ENCODE results near the gene LZTR1. TPM values are rescaled to one million over a fixed set of nuclear protein-coding genes. Genes with fewer than 3 reads are reported as not detected.

LZTR1 gene
- total and polyA plus RNA-seq, 2 experiments from 2014 or later: 9.2 to 39.9 TPM

DNA sequence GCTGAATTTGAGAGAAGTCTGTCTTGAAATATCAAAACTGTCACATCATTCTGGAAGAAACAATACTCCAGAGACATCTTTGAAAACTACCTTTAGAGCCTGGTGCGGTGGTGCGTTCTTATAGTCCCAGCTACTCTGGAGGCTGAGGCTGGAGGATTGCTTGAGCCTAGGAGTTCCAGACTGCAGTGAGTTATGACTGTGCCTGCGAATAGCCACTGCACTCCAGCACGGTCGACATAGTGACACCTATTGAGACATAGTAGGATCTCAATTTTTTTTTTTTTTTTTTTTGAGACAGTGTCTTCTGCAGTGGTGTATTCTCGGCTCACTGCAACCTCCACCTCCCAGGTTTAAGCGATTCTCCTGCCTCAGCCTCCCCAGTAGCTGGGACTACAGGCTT is 26.5 kb upstream of the LZTR1 start:
- no peak overlapping the region for H3K27ac Mint-ChIP-seq
- Histone ChIP-seq H3F3A (replicated peaks; ENCODE audit: low read depth) (peaks cover 16% of the 10 kb centered on the region), H3K4me2 (no peak overlapping the region), H3K9me2 (ENCODE audit: insufficient read depth) (no peaks in the 10 kb centered on the region), H3K4me1 (ENCODE audit: insufficient read depth) (peaks cover 4% of the 10 kb centered on the region; the same call in 1 of the 2 replicates), H4K20me1 (replicated peaks; ENCODE audit: insufficient read depth) (peaks cover 28% of the 10 kb centered on the region), H3K36me3 (ENCODE audit: insufficient read depth) (peaks cover 12% of the 10 kb centered on the region; the same call in 1 of the 2 replicates), H3K4me3 (no peak overlapping the region), H3K27me3 (ENCODE audit: insufficient read depth) (peaks cover 16% of the 10 kb centered on the region; the same call in 1 of the 2 replicates), H2AFZ (no peak overlapping the region), H3K79me2 (replicated peaks; ENCODE audit: insufficient read depth) (peaks cover 11% of the 10 kb centered on the region), H3K27ac (ENCODE audit: low read depth) (no peak overlapping the region)
- peaks cover 32% of the 10 kb centered on the region; the same call in 2 of the 3 replicates for H3K36me3 Mint-ChIP-seq (ENCODE audit: low read depth)
- DNase-seq (ENCODE audit: low spot score) (no peak), ATAC-seq (no peak)
- H3K27me3 Mint-ChIP-seq (ENCODE audit: insufficient read depth, low read depth, poor library complexity): peaks cover 19% of the 10 kb centered on the region
- H3K9me3 Mint-ChIP-seq: 0 out of 3 replicates have a peak, but pooled peaks cover 2% of the 10 kb centered on the region
- no peak overlapping the region for H3K4me3 Mint-ChIP-seq
- peaks cover 8% of the 10 kb centered on the region; the same call in 2 of the 3 replicates for H3K4me1 Mint-ChIP-seq
- TF ChIP-seq EZH2phosphoT487 (IDR thresholded peaks at IDR 0.05; ENCODE audit: unreplicated experiment) (no peak), NANOG (IDR thresholded peaks at IDR 0.05; ENCODE audit: borderline replicate concordance) (no peak), ETS1 (IDR thresholded peaks at IDR 0.05) (no peak), EZH2 (IDR thresholded peaks at IDR 0.05; ENCODE audit: low read depth, unreplicated experiment) (no peak)
- TF ChIP-seq, protein P1, sequence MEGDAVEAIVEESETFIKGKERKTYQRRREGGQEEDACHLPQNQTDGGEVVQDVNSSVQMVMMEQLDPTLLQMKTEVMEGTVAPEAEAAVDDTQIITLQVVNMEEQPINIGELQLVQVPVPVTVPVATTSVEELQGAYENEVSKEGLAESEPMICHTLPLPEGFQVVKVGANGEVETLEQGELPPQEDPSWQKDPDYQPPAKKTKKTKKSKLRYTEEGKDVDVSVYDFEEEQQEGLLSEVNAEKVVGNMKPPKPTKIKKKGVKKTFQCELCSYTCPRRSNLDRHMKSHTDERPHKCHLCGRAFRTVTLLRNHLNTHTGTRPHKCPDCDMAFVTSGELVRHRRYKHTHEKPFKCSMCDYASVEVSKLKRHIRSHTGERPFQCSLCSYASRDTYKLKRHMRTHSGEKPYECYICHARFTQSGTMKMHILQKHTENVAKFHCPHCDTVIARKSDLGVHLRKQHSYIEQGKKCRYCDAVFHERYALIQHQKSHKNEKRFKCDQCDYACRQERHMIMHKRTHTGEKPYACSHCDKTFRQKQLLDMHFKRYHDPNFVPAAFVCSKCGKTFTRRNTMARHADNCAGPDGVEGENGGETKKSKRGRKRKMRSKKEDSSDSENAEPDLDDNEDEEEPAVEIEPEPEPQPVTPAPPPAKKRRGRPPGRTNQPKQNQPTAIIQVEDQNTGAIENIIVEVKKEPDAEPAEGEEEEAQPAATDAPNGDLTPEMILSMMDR (conservative IDR thresholded peaks at IDR 0.05; ENCODE audit: low read depth in 2 of 2): no peak

- H3K4me1 ChIP-seq (ENCODE audit: insufficient read depth): peaks cover 4% of the 10 kb centered on the region; the same call in 1 of the 2 replicates
- no peak overlapping the region for H2AFZ ChIP-seq
- peak; percentile 87 for DNase-seq (ENCODE audit: low spot score)
- peaks cover 13% of the 10 kb centered on the region for H3F3A ChIP-seq (replicated peaks; ENCODE audit: low read depth)
- peak overlapping the region; percentile 52; the same call in 1 of the 2 replicates for H3K27ac Mint-ChIP-seq
- H3K79me2 ChIP-seq (replicated peaks; ENCODE audit: insufficient read depth): peaks cover 2% of the 10 kb centered on the region
- H3K4me2 ChIP-seq: peak overlapping the region; percentile 89
- peaks cover 16% of the 10 kb centered on the region; the same call in 1 of the 2 replicates for H3K27me3 ChIP-seq (ENCODE audit: insufficient read depth)
- H3K27ac ChIP-seq (ENCODE audit: low read depth): no peak overlapping the region
- 0 out of 2 replicates have a peak, but pooled peaks cover 4% of the 10 kb centered on the region for H3K36me3 ChIP-seq (ENCODE audit: insufficient read depth)
- H3K36me3 Mint-ChIP-seq (ENCODE audit: low read depth): peaks cover 25% of the 10 kb centered on the region; the same call in 2 of the 3 replicates
- peak overlapping the region; percentile 78 for H3K4me3 Mint-ChIP-seq
- H4K20me1 ChIP-seq (replicated peaks; ENCODE audit: insufficient read depth): peaks cover 18% of the 10 kb centered on the region
- ATAC-seq: peak; percentile 60
- H3K27me3 Mint-ChIP-seq (ENCODE audit: insufficient read depth, low read depth, poor library complexity): peaks cover 19% of the 10 kb centered on the region
- H3K4me3 ChIP-seq: peak overlapping the region; percentile 79
- H3K4me1 Mint-ChIP-seq: peaks cover 8% of the 10 kb centered on the region; the same call in 2 of the 3 replicates
- H3K9me3 Mint-ChIP-seq: 0 out of 3 replicates have a peak, but pooled peaks cover 2% of the 10 kb centered on the region
- H3K9me2 ChIP-seq (ENCODE audit: insufficient read depth): no peaks in the 10 kb centered on the region
- TF ChIP-seq ZNF114 (CRISPR knock-in tag; IDR thresholded peaks at IDR 0.05) (no peak), POLR2AphosphoS5 (IDR thresholded peaks at IDR 0.05; ENCODE audit: low read depth) (peak; percentile 13; the same call in 1 of the 2 replicates), NANOG (IDR thresholded peaks at IDR 0.05; ENCODE audit: borderline replicate concordance) (no peak), ZNF331 (CRISPR knock-in tag; IDR thresholded peaks at IDR 0.05; ENCODE audit: low read depth) (no peak), CREB1 (CRISPR knock-in tag; IDR thresholded peaks at IDR 0.05; ENCODE audit: low read depth) (no peak), EZH2 (IDR thresholded peaks at IDR 0.05; ENCODE audit: low read depth, unreplicated experiment) (no peak), EZH2phosphoT487 (IDR thresholded peaks at IDR 0.05; ENCODE audit: unreplicated experiment) (no peak), ETS1 (IDR thresholded peaks at IDR 0.05) (no peak)
- TF ChIP-seq, protein P1 (conservative IDR thresholded peaks at IDR 0.05; ENCODE audit: low read depth in 2 of 2): peak; percentile 54 to 63
- TF ChIP-seq, protein P2, sequence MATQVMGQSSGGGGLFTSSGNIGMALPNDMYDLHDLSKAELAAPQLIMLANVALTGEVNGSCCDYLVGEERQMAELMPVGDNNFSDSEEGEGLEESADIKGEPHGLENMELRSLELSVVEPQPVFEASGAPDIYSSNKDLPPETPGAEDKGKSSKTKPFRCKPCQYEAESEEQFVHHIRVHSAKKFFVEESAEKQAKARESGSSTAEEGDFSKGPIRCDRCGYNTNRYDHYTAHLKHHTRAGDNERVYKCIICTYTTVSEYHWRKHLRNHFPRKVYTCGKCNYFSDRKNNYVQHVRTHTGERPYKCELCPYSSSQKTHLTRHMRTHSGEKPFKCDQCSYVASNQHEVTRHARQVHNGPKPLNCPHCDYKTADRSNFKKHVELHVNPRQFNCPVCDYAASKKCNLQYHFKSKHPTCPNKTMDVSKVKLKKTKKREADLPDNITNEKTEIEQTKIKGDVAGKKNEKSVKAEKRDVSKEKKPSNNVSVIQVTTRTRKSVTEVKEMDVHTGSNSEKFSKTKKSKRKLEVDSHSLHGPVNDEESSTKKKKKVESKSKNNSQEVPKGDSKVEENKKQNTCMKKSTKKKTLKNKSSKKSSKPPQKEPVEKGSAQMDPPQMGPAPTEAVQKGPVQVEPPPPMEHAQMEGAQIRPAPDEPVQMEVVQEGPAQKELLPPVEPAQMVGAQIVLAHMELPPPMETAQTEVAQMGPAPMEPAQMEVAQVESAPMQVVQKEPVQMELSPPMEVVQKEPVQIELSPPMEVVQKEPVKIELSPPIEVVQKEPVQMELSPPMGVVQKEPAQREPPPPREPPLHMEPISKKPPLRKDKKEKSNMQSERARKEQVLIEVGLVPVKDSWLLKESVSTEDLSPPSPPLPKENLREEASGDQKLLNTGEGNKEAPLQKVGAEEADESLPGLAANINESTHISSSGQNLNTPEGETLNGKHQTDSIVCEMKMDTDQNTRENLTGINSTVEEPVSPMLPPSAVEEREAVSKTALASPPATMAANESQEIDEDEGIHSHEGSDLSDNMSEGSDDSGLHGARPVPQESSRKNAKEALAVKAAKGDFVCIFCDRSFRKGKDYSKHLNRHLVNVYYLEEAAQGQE (IDR thresholded peaks at IDR 0.05; ENCODE audit: unreplicated experiment): no peak
Measured at GRCh38 chr22:20956258-20957101, 25.6 kb upstream of the LZTR1 start.
